ENCODE measurements around the gene ALAS1. TPM values are rescaled to one million over a fixed set of nuclear protein-coding genes. Genes with fewer than 3 reads are reported as not detected.
A peak's percentile ranks its signal among the peaks of the same experiment; 100 is the strongest.
"Not testable (repeated sequence)": the region's sequence is repeated elsewhere in the genome, so short reads cannot be mapped to it uniquely, and the experiment has no call there.

Gene ALAS1
- 10 to 100 TPM; 17.2 to 36.4 TPM for polyA plus RNA-seq

DNA sequence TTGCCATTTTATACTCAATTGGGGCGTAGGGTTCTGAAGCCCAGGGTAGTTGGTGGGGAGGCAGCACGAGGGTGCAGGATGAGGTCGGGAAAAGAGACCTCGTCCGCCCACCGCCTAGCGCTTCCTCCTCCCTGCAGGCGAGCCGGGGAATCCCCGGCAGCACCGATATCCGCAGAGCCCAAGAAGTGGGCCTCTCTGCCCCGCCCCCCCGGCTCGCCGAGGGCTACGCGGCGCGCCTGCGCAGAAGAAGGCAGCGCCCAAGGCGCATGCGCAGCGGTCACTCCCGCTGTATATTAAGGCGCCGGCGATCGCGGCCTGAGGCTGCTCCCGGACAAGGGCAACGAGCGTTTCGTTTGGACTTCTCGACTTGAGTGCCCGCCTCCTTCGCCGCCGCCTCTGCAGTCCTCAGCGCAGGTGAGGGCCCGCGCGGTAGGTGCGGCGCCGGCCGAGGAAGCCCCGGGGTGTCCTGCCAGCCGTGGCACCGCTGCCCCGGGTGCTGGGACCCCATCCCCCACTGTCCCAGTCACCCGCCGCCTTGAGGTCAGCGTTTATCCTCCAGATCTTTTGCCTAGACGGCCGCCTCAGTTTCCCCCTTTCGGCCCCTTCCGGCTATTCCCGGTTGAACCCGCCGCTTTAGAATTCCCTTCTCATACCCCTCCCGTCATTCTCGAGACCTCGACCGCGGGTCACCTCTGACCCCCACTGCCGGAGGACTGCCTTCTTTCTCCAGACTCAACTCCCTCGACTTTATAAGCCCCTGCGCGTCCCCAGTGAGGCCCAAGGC lies at the start of gene ALAS1:
ALAS1 (plus strand) TSS at position 319 of the 784 bp plus-strand sequence. CDS start 1,082 bp downstream, outside the sequence.
- Histone ChIP-seq H3K9me3 (ENCODE audit: control insufficient read depth in 2 of 2, insufficient read depth in 1 of 2, low read depth in 1 of 2, low read length in 1 of 2) (no peaks in the 10 kb centered on the region), H3K27ac (ENCODE audit: low read depth in 2 of 2, low read length in 1 of 2) (peak within 1 kb of the TSS; percentile 79 to 89), H3K4me1 (ENCODE audit: control insufficient read depth in 2 of 2, insufficient read depth in 2 of 2, low read length in 1 of 2) (peaks cover 5 to 16% of the 10 kb centered on the region in 2 donors), H3K4me3 (ENCODE audit: low read depth in 1 of 2, low read length in 2 of 2) (peak within 1 kb of the TSS; percentile 72 to 90), H3K36me3 (ENCODE audit: control insufficient read depth in 2 of 2, insufficient read depth in 2 of 2, low read length in 1 of 2) (peaks cover 5 to 7% of the 10 kb centered on the region in 2 donors), H3K27me3 (ENCODE audit: control insufficient read depth in 1 of 2, insufficient read depth in 2 of 2, low read length in 2 of 2) (no peaks in the 10 kb centered on the region)
- 1% methylated on average over 63 to 71 of the region's 71 CpGs for WGBS, 2 donors

GRCh38 chr3:52149021-52149420 lies 48.9 kb upstream of the ALAS1 start:
- Histone ChIP-seq H3K27ac (ENCODE audit: low read depth in 2 of 2, low read length in 1 of 2) (no peak overlapping the region), H3K9me3 (ENCODE audit: control insufficient read depth in 2 of 2, insufficient read depth in 1 of 2, low read depth in 1 of 2, low read length in 1 of 2) (no peaks in the 10 kb centered on the region), H3K36me3 (ENCODE audit: control insufficient read depth in 2 of 2, insufficient read depth in 2 of 2, low read length in 1 of 2) (peaks cover 0 to 5% of the 10 kb centered on the region in 2 donors), H3K27me3 (ENCODE audit: control insufficient read depth in 1 of 2, insufficient read depth in 2 of 2, low read length in 2 of 2) (no peaks in the 10 kb centered on the region), H3K4me1 (ENCODE audit: control insufficient read depth in 2 of 2, insufficient read depth in 2 of 2, low read length in 1 of 2) (peaks cover 2 to 3% of the 10 kb centered on the region in 2 donors), H3K4me3 (ENCODE audit: low read depth in 1 of 2, low read length in 2 of 2) (no peak overlapping the region)
- 96% methylated on average over 8 of the region's 8 CpGs for WGBS, 2 donors

- no peak overlapping the region for H3K27ac ChIP-seq (ENCODE audit: low read depth in 2 of 2, low read length in 1 of 2)
- peaks cover 0 to 5% of the 10 kb centered on the region in 2 donors for H3K36me3 ChIP-seq (ENCODE audit: control insufficient read depth in 2 of 2, insufficient read depth in 2 of 2, low read length in 1 of 2)
- no peaks in the 10 kb centered on the region for H3K27me3 ChIP-seq (ENCODE audit: control insufficient read depth in 1 of 2, insufficient read depth in 2 of 2, low read length in 2 of 2)
- 94 to 98% methylated on average over 11 of the region's 11 CpGs for WGBS, 2 donors
- peaks cover 3 to 4% of the 10 kb centered on the region in 2 donors for H3K4me1 ChIP-seq (ENCODE audit: control insufficient read depth in 2 of 2, insufficient read depth in 2 of 2, low read length in 1 of 2)
- H3K4me3 ChIP-seq (ENCODE audit: low read depth in 1 of 2, low read length in 2 of 2) = no peak overlapping the region
- H3K9me3 ChIP-seq (ENCODE audit: control insufficient read depth in 2 of 2, insufficient read depth in 1 of 2, low read depth in 1 of 2, low read length in 1 of 2) = no peaks in the 10 kb centered on the region
These were observed 48.2 kb upstream of the ALAS1 start for GRCh38 chr3:52149726-52150125.

DNA sequence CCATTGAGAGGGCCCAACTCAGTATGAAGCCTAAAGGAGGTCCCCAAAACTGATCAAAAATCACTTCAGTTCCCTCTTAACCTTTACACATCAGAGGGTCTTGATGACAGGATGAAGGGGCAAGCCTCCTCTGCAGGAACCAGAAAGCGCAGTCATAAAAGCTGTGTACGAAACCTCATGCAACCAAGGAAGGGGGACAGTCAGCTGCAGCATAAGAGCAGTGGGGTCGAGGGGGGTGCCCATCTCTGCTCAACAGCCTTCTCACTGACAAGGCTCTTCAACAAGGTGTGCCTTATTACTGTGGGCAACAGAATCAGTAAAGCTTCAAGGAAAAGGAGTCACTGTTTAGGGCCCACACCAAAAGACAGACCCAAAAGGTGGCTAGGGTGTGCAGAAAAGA lies 47.6 kb upstream of the ALAS1 start:
- Histone ChIP-seq H3K27ac (ENCODE audit: low read depth in 2 of 2, low read length in 1 of 2) (no peak overlapping the region), H3K4me1 (ENCODE audit: control insufficient read depth in 2 of 2, insufficient read depth in 2 of 2, low read length in 1 of 2) (peaks cover 3 to 4% of the 10 kb centered on the region in 2 donors), H3K36me3 (ENCODE audit: control insufficient read depth in 2 of 2, insufficient read depth in 2 of 2, low read length in 1 of 2) (peaks cover 0 to under 1% of the 10 kb centered on the region in 2 donors), H3K9me3 (ENCODE audit: control insufficient read depth in 2 of 2, insufficient read depth in 1 of 2, low read depth in 1 of 2, low read length in 1 of 2) (no peaks in the 10 kb centered on the region), H3K4me3 (ENCODE audit: low read depth in 1 of 2, low read length in 2 of 2) (no peak overlapping the region), H3K27me3 (ENCODE audit: control insufficient read depth in 1 of 2, insufficient read depth in 2 of 2, low read length in 2 of 2) (no peaks in the 10 kb centered on the region)
- WGBS, 2 donors = 96% methylated on average over 3 of the region's 3 CpGs

- no peak overlapping the region for H3K27ac ChIP-seq (ENCODE audit: low read depth in 2 of 2, low read length in 1 of 2)
- no peak overlapping the region for H3K4me3 ChIP-seq (ENCODE audit: low read depth in 1 of 2, low read length in 2 of 2)
- H3K9me3 ChIP-seq (ENCODE audit: control insufficient read depth in 2 of 2, insufficient read depth in 1 of 2, low read depth in 1 of 2, low read length in 1 of 2) = no peaks in the 10 kb centered on the region
- H3K4me1 ChIP-seq (ENCODE audit: control insufficient read depth in 2 of 2, insufficient read depth in 2 of 2, low read length in 1 of 2) = peaks cover 3 to 4% of the 10 kb centered on the region in 2 donors
- H3K36me3 ChIP-seq (ENCODE audit: control insufficient read depth in 2 of 2, insufficient read depth in 2 of 2, low read length in 1 of 2) = no peaks in the 10 kb centered on the region
- H3K27me3 ChIP-seq (ENCODE audit: control insufficient read depth in 1 of 2, insufficient read depth in 2 of 2, low read length in 2 of 2) = no peaks in the 10 kb centered on the region
- 84 to 94% methylated on average over 4 of the region's 4 CpGs for WGBS, 2 donors
These were observed 47.1 kb upstream of the ALAS1 start for GRCh38 chr3:52150860-52151259.

DNA sequence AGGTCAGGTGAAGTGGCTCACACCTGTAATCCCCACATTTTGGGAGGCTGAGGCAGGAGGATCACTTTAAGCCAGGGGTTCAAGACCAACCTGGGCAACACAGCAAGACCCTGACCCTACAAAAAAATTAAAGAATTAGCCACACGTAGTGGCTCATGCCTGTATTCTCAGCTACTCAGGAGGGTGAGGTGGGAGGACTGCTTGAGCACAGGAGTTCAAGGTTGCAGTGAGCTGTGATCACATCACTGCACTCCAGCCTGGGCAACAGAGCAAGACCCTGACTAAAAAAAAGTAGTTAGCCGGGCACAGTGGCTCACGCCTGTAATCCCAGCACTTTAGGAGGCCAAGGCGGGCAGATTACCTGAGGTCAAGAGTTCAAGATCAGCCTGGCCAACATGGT lies 46.0 kb upstream of the ALAS1 start:
- not testable (repeated sequence) for H3K9me3 ChIP-seq (ENCODE audit: control insufficient read depth in 2 of 2, insufficient read depth in 1 of 2, low read depth in 1 of 2, low read length in 1 of 2); H3K36me3 ChIP-seq (ENCODE audit: control insufficient read depth in 2 of 2, insufficient read depth in 2 of 2, low read length in 1 of 2); H3K4me1 ChIP-seq (ENCODE audit: control insufficient read depth in 2 of 2, insufficient read depth in 2 of 2, low read length in 1 of 2); H3K27me3 ChIP-seq (ENCODE audit: control insufficient read depth in 1 of 2, insufficient read depth in 2 of 2, low read length in 2 of 2); H3K4me3 ChIP-seq (ENCODE audit: low read depth in 1 of 2, low read length in 2 of 2); H3K27ac ChIP-seq (ENCODE audit: low read depth in 2 of 2, low read length in 1 of 2)
- WGBS, 2 donors = 92 to 96% methylated on average over 4 of the region's 4 CpGs

DNA sequence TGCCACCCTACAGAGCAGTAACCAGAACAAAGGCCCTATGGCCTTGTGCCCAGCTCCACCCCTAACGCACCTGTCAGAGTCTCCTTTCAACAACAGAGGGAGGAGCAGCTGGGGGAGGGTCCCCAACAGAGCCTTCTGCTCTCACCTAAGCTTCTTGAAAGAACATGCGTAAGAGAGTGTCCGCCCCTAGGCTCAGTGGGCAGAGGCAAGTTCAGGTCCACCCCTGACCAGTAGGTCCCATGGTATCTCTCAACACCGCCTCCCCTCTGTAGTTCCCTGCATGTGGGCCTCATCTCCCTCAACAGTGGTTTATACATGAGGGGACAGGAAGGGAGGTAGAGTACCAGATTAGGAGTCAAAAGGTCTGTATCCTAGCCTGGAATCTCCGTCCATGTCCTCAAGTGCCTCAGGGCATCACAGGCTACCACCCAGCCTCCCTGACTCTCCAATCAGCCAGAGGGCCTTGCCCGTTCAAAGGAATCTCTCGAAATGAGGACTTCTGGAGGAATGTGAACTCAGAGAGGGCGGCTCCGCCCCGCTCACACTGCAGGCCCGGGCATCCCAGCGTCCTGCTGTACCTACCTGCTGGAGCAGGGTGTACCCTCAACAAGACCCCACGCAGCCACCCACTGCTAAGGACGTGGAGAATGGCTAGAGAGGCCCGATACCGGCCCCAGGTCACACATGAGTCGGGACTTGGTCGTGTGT lies 44.4 kb upstream of the ALAS1 start:
- peak overlapping the region; percentile 63 to 76 for H3K4me3 ChIP-seq (ENCODE audit: low read depth in 1 of 2, low read length in 2 of 2)
- no peaks in the 10 kb centered on the region for H3K9me3 ChIP-seq (ENCODE audit: control insufficient read depth in 2 of 2, insufficient read depth in 1 of 2, low read depth in 1 of 2, low read length in 1 of 2)
- H3K36me3 ChIP-seq (ENCODE audit: control insufficient read depth in 2 of 2, insufficient read depth in 2 of 2, low read length in 1 of 2) = no peaks in the 10 kb centered on the region
- peak overlapping the region; percentile 50 to 89 for H3K27ac ChIP-seq (ENCODE audit: low read depth in 2 of 2, low read length in 1 of 2)
- peaks cover 3 to 4% of the 10 kb centered on the region in 2 donors for H3K4me1 ChIP-seq (ENCODE audit: control insufficient read depth in 2 of 2, insufficient read depth in 2 of 2, low read length in 1 of 2)
- WGBS, 2 donors = 15% methylated on average over 18 of the region's 18 CpGs
- no peaks in the 10 kb centered on the region for H3K27me3 ChIP-seq (ENCODE audit: control insufficient read depth in 1 of 2, insufficient read depth in 2 of 2, low read length in 2 of 2)

DNA sequence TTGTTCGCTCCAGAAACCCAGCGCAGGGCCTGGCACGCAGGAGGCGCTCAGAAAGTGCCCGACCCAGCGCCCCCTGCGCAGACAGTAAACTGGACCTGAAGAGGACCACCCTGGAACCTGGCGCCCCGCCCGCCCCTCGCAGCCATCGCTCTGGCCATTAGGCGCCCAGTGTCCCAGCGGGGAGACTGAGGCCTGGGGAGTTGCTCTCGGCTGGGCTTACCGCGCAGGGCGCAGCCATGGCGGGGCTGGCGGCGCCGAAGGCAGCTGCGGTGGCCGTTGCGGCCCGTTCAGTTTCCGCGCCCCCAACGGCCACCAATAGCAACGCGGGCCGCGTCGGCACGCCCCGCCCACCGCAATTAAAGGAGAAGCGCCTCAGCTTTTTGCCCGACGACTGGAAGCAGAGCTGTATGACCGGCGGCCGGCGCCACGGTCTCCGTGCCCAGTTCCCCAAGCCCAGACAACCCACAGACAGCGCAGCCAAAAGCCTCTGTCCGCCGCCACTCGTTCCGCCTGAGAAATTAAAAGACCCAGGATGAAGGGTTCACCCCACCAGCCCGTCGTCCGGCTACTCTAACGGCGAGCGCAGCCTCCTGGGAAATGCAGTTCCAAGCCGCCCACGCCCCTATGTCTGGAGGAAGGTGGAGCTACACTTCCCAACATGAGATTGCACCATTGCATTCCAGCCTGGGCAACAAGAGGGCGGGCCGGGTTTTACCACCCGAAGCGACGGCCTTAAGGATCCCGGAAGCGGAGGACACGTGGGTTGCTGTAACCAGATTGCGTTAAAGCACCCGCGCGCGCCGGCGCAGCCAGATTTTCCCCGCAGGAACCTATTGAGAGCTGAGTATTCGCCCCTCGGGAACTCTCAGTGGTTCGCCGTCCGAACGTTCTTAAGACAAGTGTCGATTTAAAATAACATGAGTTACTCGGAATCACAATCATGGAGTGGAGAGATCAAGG lies 43.5 kb upstream of the ALAS1 start, which contains the start of gene POC1A:
POC1A (minus strand) TSS at position 289 of the 960 bp plus-strand sequence; CDS start at position 238, 51 bp downstream.
- WGBS, 2 donors = 0 to 1% methylated on average over 79 to 83 of the region's 83 CpGs
- no peaks in the 10 kb centered on the region for H3K27me3 ChIP-seq (ENCODE audit: control insufficient read depth in 1 of 2, insufficient read depth in 2 of 2, low read length in 2 of 2)
- no peaks in the 10 kb centered on the region for H3K9me3 ChIP-seq (ENCODE audit: control insufficient read depth in 2 of 2, insufficient read depth in 1 of 2, low read depth in 1 of 2, low read length in 1 of 2)
- no peaks in the 10 kb centered on the region for H3K36me3 ChIP-seq (ENCODE audit: control insufficient read depth in 2 of 2, insufficient read depth in 2 of 2, low read length in 1 of 2)
- H3K4me3 ChIP-seq (ENCODE audit: low read depth in 1 of 2, low read length in 2 of 2) = peak within 1 kb of the TSS; percentile 63 to 76
- peaks cover 3 to 4% of the 10 kb centered on the region in 2 donors for H3K4me1 ChIP-seq (ENCODE audit: control insufficient read depth in 2 of 2, insufficient read depth in 2 of 2, low read length in 1 of 2)
- peak within 1 kb of the TSS; percentile 89 to 93 for H3K27ac ChIP-seq (ENCODE audit: low read depth in 2 of 2, low read length in 1 of 2)

DNA sequence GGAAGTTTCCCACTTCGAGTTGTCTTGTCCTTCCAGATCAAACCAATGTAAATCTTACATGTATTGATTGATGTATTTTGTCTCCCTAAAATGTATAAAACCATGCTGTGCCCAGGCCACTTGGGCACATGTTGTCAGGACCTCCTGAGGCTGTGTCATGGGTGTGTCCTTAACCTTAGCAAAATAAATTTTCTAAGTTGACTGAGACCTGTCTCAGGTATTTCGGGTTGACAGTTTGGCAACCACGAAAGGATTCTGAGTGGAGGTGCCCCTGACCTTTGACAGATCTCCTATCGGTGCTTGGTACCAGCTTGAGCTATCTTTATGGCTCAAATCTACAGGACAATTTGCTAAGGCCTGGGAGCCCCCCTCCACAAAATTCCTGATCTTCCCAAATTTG lies 42.0 kb upstream of the ALAS1 start:
- H3K27me3 ChIP-seq (ENCODE audit: control insufficient read depth in 1 of 2, insufficient read depth in 2 of 2, low read length in 2 of 2) = no peaks in the 10 kb centered on the region
- WGBS, 2 donors = 84 to 85% methylated on average over 4 of the region's 4 CpGs
- H3K27ac ChIP-seq (ENCODE audit: low read depth in 2 of 2, low read length in 1 of 2) = no peak overlapping the region

More for the DNA sequence above, 42.0 kb upstream of the ALAS1 start:
- Histone ChIP-seq H3K4me3 (ENCODE audit: low read depth in 1 of 2, low read length in 2 of 2) (no peak overlapping the region), H3K4me1 (ENCODE audit: control insufficient read depth in 2 of 2, insufficient read depth in 2 of 2, low read length in 1 of 2) (peaks cover 3 to 4% of the 10 kb centered on the region in 2 donors), H3K36me3 (ENCODE audit: control insufficient read depth in 2 of 2, insufficient read depth in 2 of 2, low read length in 1 of 2) (no peaks in the 10 kb centered on the region), H3K9me3 (ENCODE audit: control insufficient read depth in 2 of 2, insufficient read depth in 1 of 2, low read depth in 1 of 2, low read length in 1 of 2) (no peaks in the 10 kb centered on the region)

Measured in esophagus (tissue), 2 donors.